GM18526 (cell line): ENCODE measurements around the gene BDKRB1.

Source experiments
- POLR2A ChIP-seq: IDR thresholded peaks from 3 replicates; pipeline ENCODE4 v1.6.1; 2011; ENCODE audit not compliant: insufficient read length; ENCODE audit errors: extremely low read depth

Gene BDKRB1

GRCh38 chr14:96267336-96267735 is 11.3 kb downstream of the BDKRB1 start:
- no peak for TF ChIP-seq POLR2A

- no peak for TF ChIP-seq POLR2A
Measured at GRCh38 chr14:96267916-96268315, 11.9 kb downstream of the BDKRB1 start.

GRCh38 chr14:96268431-96269358 is 12.7 kb downstream of the BDKRB1 start:
- TF ChIP-seq POLR2A = no peak

- TF ChIP-seq POLR2A = no peak
Measured at GRCh38 chr14:96269359-96269710, 13.3 kb downstream of the BDKRB1 start.

- TF ChIP-seq POLR2A = no peak
Measured at GRCh38 chr14:96270565-96271420, 14.8 kb downstream of the BDKRB1 start.

GRCh38 chr14:96271421-96271762 is 15.4 kb downstream of the BDKRB1 start:
- no peak for TF ChIP-seq POLR2A

GRCh38 chr14:96272777-96273473 is 16.9 kb downstream of the BDKRB1 start:
- TF ChIP-seq POLR2A = no peak

GRCh38 chr14:96273629-96274028 is 17.6 kb downstream of the BDKRB1 start:
- no peak for TF ChIP-seq POLR2A

- no peak for TF ChIP-seq POLR2A
Measured at GRCh38 chr14:96274122-96274521, 18.1 kb downstream of the BDKRB1 start.

- no peak for TF ChIP-seq POLR2A
Measured at GRCh38 chr14:96274543-96274942, 18.5 kb downstream of the BDKRB1 start.

GRCh38 chr14:96275177-96276112 is 19.4 kb downstream of the BDKRB1 start:
- no peak for TF ChIP-seq POLR2A

- TF ChIP-seq POLR2A = no peak
Measured at GRCh38 chr14:96277890-96278289, 21.9 kb downstream of the BDKRB1 start.

- TF ChIP-seq POLR2A = no peak
Measured at GRCh38 chr14:96279564-96279963, 23.6 kb downstream of the BDKRB1 start.

GRCh38 chr14:96280104-96280503 is 24.1 kb downstream of the BDKRB1 start:
- TF ChIP-seq POLR2A = no peak

GRCh38 chr14:96281486-96281885 is 25.5 kb downstream of the BDKRB1 start:
- no peak for TF ChIP-seq POLR2A

GRCh38 chr14:96284008-96284407 is 28.0 kb downstream of the BDKRB1 start:
- no peak for TF ChIP-seq POLR2A
